ENCODE results near the gene COL9A3.

DNA sequence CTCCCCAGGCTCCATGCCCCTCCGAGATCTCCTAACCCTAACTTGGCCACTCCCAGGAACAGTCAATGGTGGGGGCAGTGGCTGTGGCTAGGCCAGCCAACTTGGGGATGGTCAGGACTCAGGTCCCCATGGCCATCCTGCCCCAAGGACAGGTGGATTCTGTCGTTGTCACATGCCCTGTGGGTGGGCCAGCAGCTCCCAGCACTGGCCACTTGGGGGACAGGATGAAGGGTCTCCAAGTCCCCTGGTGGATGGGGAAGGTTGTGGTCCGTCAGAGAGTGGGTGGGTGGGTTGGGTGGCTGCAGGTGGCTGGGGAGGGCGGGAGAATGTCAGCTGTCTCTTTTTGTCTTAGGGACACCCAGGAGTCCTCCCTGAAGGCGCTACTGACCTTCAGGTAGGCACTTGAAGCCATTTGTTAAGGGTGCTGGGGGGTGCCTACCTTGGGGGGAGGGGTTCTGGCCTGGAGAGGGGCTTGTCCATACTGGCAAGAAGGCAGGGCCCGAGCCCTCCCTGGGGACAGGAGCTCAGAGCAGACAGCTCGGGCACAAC lies 5.5 kb downstream of the COL9A3 start:
- TF ChIP-seq, protein P1, sequence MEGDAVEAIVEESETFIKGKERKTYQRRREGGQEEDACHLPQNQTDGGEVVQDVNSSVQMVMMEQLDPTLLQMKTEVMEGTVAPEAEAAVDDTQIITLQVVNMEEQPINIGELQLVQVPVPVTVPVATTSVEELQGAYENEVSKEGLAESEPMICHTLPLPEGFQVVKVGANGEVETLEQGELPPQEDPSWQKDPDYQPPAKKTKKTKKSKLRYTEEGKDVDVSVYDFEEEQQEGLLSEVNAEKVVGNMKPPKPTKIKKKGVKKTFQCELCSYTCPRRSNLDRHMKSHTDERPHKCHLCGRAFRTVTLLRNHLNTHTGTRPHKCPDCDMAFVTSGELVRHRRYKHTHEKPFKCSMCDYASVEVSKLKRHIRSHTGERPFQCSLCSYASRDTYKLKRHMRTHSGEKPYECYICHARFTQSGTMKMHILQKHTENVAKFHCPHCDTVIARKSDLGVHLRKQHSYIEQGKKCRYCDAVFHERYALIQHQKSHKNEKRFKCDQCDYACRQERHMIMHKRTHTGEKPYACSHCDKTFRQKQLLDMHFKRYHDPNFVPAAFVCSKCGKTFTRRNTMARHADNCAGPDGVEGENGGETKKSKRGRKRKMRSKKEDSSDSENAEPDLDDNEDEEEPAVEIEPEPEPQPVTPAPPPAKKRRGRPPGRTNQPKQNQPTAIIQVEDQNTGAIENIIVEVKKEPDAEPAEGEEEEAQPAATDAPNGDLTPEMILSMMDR (IDR thresholded peaks at IDR 0.05), result no peak
- TF ChIP-seq POLR2A (IDR thresholded peaks at IDR 0.05), result no peak
